Measurements from ENCODE around the gene PLA2G6.

GRCh38 chr22:38141217-38141973 is 40.2 kb downstream of the PLA2G6 start:
- TF ChIP-seq CTCF (tag by site-specific recombination; IDR thresholded peaks at IDR 0.05) (no peak), ZNF280D (tag by site-specific recombination; IDR thresholded peaks at IDR 0.05) (no peak), KLF1 (tag by site-specific recombination; IDR thresholded peaks at IDR 0.05) (no peak), PATZ1 (tag by site-specific recombination; IDR thresholded peaks at IDR 0.05) (no peak), ZNF184 (tag by site-specific recombination; IDR thresholded peaks at IDR 0.05) (no peak), ZBTB49 (tag by site-specific recombination; IDR thresholded peaks at IDR 0.05; ENCODE audit: low read depth) (no peak), REPIN1 (tag by site-specific recombination; IDR thresholded peaks at IDR 0.05; ENCODE audit: low read depth) (no peak), ZNF776 (tag by site-specific recombination; IDR thresholded peaks at IDR 0.05; ENCODE audit: borderline replicate concordance) (no peak), SP2 (tag by site-specific recombination; IDR thresholded peaks at IDR 0.05) (no peak)
